Measurements from ENCODE around the gene AGBL4. TPM values are rescaled to one million over a fixed set of nuclear protein-coding genes. Genes with fewer than 3 reads are reported as not detected.

AGBL4 gene
- total and polyA plus RNA-seq, 7 donors, result 0.01 to 0.05 TPM; not detected in 5

DNA sequence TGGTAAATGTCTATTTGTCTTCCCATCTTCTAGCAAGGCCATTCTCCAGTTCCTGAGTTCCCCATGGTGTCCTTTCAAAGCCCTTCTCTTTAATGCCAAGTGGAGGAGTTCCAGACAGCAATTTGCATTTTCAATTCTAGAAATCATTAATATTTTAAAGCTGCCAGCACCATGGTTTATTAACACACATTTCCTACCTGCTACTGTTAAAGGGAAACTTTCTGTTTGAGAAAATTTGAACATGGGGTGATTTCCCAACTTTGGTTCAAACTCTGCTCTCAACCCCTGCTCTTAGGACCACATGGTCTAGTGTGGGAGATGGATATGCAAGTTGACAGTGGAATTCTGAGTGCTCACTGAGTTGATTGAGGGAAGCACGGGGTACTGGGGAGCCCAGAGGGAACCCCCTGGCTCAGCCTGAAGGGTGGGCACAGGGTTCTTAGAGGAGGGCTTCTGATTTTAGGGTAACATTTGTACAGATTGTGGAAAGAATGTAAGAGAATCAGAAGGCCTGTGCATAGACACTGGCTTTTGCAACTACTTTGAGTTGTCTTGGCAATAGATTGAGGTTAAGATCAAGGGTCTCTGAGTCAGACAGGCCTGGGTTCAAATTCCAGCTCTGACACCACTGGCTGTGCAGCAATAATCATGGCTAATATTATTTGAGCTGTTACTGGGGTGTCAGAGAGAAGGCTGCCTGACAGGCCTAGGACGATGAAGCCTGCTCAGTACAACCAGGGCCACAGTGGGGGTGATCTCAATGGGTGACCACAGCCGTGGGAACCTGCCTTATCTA, 1344.8 kb downstream of the AGBL4 start:
- Histone ChIP-seq H3K27ac (no peak overlapping the region), H3K36me3 (ENCODE audit: insufficient read depth in 1 of 2, low read depth in 1 of 2) (no peaks in the 10 kb centered on the region), H3K9me3 (no peaks in the 10 kb centered on the region), H3K4me3 (no peak overlapping the region), H3K4me1 (no peaks in the 10 kb centered on the region), H3K27me3 (ENCODE audit: insufficient read depth in 3 of 3, low read length in 2 of 3) (no peaks in the 10 kb centered on the region)
- WGBS, 3 donors, result 89 to 91% (median 91%) methylated on average over 3 of the region's 3 CpGs
- TF ChIP-seq, protein P1, sequence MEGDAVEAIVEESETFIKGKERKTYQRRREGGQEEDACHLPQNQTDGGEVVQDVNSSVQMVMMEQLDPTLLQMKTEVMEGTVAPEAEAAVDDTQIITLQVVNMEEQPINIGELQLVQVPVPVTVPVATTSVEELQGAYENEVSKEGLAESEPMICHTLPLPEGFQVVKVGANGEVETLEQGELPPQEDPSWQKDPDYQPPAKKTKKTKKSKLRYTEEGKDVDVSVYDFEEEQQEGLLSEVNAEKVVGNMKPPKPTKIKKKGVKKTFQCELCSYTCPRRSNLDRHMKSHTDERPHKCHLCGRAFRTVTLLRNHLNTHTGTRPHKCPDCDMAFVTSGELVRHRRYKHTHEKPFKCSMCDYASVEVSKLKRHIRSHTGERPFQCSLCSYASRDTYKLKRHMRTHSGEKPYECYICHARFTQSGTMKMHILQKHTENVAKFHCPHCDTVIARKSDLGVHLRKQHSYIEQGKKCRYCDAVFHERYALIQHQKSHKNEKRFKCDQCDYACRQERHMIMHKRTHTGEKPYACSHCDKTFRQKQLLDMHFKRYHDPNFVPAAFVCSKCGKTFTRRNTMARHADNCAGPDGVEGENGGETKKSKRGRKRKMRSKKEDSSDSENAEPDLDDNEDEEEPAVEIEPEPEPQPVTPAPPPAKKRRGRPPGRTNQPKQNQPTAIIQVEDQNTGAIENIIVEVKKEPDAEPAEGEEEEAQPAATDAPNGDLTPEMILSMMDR (IDR thresholded peaks at IDR 0.05), result no peak
- ATAC-seq (no peak), DNase-seq (no peak)
- intact Hi-C loops (cut with DNase I), result loop anchor here (5.0 to 10.0 kb wide), 2 partner anchors 136 to 138 kb away; no protein-coding TSS in a partner anchor

DNA sequence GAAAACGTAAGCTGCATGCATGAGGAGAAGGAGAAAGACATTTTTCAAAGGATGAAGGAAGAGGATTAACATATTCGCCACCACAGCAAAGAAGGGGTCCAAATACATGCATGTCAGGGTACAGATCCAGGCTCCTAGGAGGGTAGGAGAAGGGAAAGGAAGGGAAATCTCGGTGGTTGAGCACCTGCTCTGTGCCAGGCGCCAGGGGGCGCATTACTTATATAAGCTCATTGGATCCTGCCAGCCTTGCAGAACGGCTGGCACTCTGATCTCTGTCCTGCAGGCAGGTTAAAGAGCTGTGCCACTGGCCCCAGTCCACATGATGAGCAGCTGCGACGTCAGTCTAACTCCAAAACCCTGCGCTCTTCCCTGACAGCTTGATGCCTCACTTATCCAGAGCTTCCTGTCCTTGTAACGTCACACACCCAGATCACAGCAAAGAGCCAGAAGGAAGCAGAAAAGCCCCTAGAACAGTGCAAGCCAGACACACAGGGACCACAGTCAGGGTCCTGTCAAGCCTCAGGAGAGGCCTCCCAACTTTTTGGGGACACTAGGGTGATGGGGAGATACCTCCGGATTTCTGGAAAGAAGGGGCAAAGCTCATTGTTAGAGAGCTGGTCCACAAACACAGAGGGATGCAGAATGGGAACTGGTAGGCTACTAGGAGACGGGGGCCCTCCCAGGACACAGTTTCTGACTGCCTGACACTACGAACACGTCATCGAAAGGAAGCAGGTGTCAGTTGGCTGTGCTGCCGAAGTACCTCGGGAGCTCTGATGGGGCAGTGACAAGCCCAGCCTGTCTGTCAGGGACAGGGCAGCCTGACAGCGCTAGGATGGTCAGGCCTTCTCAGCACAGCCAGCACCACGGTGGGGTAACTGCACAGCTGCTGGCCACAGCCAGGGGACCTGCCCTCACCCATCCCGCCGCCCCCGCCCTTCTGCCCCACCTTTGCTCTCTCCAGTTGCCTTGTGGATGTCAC, 1346.2 kb downstream of the AGBL4 start:
- H3K4me3 ChIP-seq, result no peak overlapping the region
- intact Hi-C loops (cut with DNase I), result loop anchor here (5.0 to 10.0 kb wide), 2 partner anchors 137 to 140 kb away; no protein-coding TSS in a partner anchor
- H3K4me1 ChIP-seq, result no peaks in the 10 kb centered on the region
- DNase-seq, result peak; percentile 63 to 79
- H3K27ac ChIP-seq, result no peak overlapping the region
- no peaks in the 10 kb centered on the region for H3K36me3 ChIP-seq (ENCODE audit: insufficient read depth in 1 of 2, low read depth in 1 of 2)
- WGBS, 3 donors, result 40 to 45% (median 42%) methylated on average over 22 of the region's 22 CpGs
- no peaks in the 10 kb centered on the region for H3K27me3 ChIP-seq (ENCODE audit: insufficient read depth in 3 of 3, low read length in 2 of 3)
- peak; percentile 85 to 94 (median 89) for ATAC-seq
- TF ChIP-seq, protein P1 (IDR thresholded peaks at IDR 0.05), result peak; percentile 71
- no peaks in the 10 kb centered on the region for H3K9me3 ChIP-seq

DNA sequence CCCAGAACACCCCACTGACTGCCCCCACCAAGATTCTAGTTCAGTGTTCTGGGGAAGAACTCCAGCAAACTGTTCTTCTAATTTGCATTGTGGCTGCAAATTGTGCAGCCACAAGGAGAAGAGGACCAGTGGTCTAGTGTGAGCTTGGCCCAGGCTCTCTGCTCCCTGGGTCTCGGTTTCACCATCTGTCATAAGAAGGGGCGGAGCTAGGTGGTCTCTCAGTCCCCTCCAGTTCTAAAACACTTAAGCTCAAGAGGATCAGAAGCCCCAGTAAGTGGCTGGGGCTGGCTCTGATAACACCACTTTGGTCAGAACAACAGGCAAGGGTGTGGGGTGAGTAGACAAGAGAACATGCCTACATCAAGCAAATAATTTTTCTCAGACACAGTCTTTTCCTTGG, 1346.9 kb downstream of the AGBL4 start:
- TF ChIP-seq, protein P1 (IDR thresholded peaks at IDR 0.05), result no peak
- H3K27ac ChIP-seq, result no peak overlapping the region
- no peaks in the 10 kb centered on the region for H3K27me3 ChIP-seq (ENCODE audit: insufficient read depth in 3 of 3, low read length in 2 of 3)
- H3K4me3 ChIP-seq, result no peak overlapping the region
- H3K36me3 ChIP-seq (ENCODE audit: insufficient read depth in 1 of 2, low read depth in 1 of 2), result no peaks in the 10 kb centered on the region
- intact Hi-C loops (cut with DNase I), result loop anchor here (5.0 to 10.0 kb wide), 2 partner anchors 138 to 140 kb away; no protein-coding TSS in a partner anchor
- 46 to 79% (median 52%) methylated on average over 2 of the region's 2 CpGs for WGBS, 3 donors
- no peaks in the 10 kb centered on the region for H3K9me3 ChIP-seq
- DNase-seq (no peak), ATAC-seq (no peak)
- no peaks in the 10 kb centered on the region for H3K4me1 ChIP-seq

DNA sequence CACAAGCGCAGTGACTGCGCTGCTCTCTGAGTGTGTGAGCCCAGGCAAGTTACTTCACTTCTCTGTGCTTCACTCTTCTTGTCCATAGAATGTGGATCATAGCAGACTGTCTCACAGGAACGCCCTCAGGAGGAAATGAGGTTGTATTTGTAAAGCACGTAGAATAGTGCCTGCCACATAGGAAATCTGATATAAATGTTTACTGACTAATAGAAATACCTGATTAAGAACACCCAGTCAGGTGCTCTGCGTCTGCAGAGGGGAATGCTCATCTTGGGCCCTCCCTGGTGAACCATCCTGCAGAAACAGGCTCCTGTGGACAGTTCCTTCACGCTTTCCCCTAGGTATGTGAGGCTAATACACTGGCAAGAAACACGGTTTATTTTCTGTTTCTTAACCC, 1347.4 kb downstream of the AGBL4 start:
- Histone ChIP-seq H3K27me3 (ENCODE audit: insufficient read depth in 3 of 3, low read length in 2 of 3) (no peaks in the 10 kb centered on the region), H3K9me3 (no peaks in the 10 kb centered on the region), H3K4me3 (no peak overlapping the region), H3K4me1 (no peaks in the 10 kb centered on the region), H3K27ac (no peak overlapping the region), H3K36me3 (ENCODE audit: insufficient read depth in 1 of 2, low read depth in 1 of 2) (no peaks in the 10 kb centered on the region)
- TF ChIP-seq, protein P1 (IDR thresholded peaks at IDR 0.05), result no peak
- ATAC-seq, result no peak
- intact Hi-C loops (cut with DNase I), result loop anchor here (5.0 to 10.0 kb wide), 2 partner anchors 138 to 141 kb away; no protein-coding TSS in a partner anchor
- WGBS, 3 donors, result 78 to 85% (median 79%) methylated on average over 7 of the region's 7 CpGs
- no peak for DNase-seq

All from psoas muscle (tissue), 8 donors.